Spleen (tissue), 7 donors: ENCODE results near the gene SLC39A13.

Experiments
- POLR2A ChIP-seq, 3 donors: fragments of 450-650 bp; IDR thresholded peaks; one replicate each; pipeline ENCODE4 v1.5.1; 2017; ENCODE audit warnings: antibody characterized with exemption in 3 of 3, mild to moderate bottlenecking in 1 of 3
- POLR2AphosphoS5 ChIP-seq, 3 donors: sonication (generic); formaldehyde crosslinking; IDR thresholded peaks; one replicate each; pipeline ENCODE4 v1.5.1; 2017; ENCODE audit warnings: antibody characterized with exemption in 3 of 3
- TF ChIP-seq, protein P1 (sequence below), 11 experiments: fragments of 200-600 bp in 7 of 11; fragments of 450-650 bp in 4 of 11; sonication (generic) in 4 of 11; IDR thresholded peaks in 8 of 11; conservative IDR thresholded peaks in 3 of 11; 1 replicate in 7 of 11; 2 replicates in 4 of 11; pipeline versions ENCODE4 v1.4.0 to v1.8.0; 2016 to 2021; ENCODE audit warnings: antibody characterized with exemption in 11 of 11, inconsistent platforms in 4 of 11, mild to moderate bottlenecking in 1 of 11
- donor health status: DM: no; HTN: no; CAD: no; lungs with moderate emphysema.
- donor health status: DM: no; HTN: no; CAD: no.
- donor health status: DM: no; HTN: no; CAD: no.

DNA sequence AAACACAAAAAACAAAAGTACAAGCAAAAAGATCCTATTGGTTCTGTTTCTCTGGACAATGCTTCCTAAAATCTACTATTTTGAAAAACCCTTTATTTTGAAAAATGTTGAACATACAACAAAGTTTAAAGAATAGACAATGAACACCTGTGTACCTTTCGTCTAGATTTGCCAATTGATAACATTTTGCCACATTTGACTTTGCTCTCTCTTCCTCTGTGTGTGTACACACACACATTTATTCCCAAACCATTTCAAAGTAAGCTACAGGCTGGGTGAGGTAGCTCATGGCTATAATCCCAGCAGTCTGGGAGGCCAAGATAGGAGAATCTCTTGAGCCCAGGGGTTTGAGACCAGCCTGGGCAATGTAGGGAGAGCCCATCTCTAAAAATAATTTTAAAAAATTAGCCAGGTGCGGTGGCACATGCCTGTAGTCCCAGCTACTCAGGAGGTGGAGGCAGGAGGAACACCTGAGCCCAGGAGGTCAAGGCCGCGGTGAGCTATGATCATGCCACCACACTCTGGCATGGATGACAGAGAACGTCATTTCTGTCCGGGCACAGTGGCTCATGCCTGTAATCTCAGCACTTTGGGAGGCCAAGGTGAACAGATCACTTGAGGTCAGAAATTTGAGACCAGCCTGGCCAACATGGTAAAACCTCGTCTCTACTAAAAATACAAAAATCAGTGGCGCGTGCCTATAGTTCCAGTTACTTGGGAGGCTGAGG, 23.1 kb downstream of the SLC39A13 start:
- TF ChIP-seq, protein P1, sequence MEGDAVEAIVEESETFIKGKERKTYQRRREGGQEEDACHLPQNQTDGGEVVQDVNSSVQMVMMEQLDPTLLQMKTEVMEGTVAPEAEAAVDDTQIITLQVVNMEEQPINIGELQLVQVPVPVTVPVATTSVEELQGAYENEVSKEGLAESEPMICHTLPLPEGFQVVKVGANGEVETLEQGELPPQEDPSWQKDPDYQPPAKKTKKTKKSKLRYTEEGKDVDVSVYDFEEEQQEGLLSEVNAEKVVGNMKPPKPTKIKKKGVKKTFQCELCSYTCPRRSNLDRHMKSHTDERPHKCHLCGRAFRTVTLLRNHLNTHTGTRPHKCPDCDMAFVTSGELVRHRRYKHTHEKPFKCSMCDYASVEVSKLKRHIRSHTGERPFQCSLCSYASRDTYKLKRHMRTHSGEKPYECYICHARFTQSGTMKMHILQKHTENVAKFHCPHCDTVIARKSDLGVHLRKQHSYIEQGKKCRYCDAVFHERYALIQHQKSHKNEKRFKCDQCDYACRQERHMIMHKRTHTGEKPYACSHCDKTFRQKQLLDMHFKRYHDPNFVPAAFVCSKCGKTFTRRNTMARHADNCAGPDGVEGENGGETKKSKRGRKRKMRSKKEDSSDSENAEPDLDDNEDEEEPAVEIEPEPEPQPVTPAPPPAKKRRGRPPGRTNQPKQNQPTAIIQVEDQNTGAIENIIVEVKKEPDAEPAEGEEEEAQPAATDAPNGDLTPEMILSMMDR (IDR thresholded peaks at IDR 0.05 in 8 of 11, conservative IDR thresholded peaks at IDR 0.05 in 3 of 11): no peak
- TF ChIP-seq POLR2AphosphoS5 (IDR thresholded peaks at IDR 0.05): no peak
- no peak for TF ChIP-seq POLR2A (IDR thresholded peaks at IDR 0.05)
